ENCODE results near the gene MAP6D1. TPM values are rescaled to one million over a fixed set of nuclear protein-coding genes. Genes with fewer than 3 reads are reported as not detected.

MAP6D1 gene
- total RNA-seq, 2 donors from 2014 or later: 0.98 TPM; not detected in 1

DNA sequence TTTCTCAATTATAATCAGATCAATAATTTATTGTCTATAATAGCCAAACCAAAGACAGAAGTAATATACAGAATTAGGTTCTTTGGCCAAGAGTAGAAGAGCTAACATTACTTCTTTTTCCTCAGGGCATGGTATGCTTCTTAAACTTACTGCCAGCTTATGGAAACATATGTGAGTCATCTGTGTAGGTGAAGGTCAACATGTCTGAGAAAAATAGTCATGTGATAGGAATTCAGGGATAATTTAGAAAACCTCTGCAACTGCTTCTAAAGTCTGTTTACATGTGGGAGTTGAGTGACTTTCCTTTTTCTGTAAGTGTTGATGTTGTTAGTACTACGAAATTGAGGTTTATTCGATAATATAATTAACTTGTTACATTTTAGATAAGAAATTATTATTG lies 19.2 kb upstream of the MAP6D1 start:
- DNase-seq: no peak
- no peak overlapping the region for H3K9ac ChIP-seq (ENCODE audit: low read depth in 2 of 2, low read length in 2 of 2)
- intact Hi-C loops (cut with DNase I): no loop called here
- H3K4me3 ChIP-seq: no peak overlapping the region
- no peak overlapping the region for H3K27ac ChIP-seq
- TF ChIP-seq CTCF (IDR thresholded peaks at IDR 0.05): no peak
- H3K9me3 ChIP-seq: no peaks in the 10 kb centered on the region
- H3K4me1 ChIP-seq: no peaks in the 10 kb centered on the region
- H3K36me3 ChIP-seq: peaks cover 16% of the 10 kb centered on the region
- H3K27me3 ChIP-seq: no peaks in the 10 kb centered on the region

GRCh38 chr3:183839751-183840150 lies 14.4 kb upstream of the MAP6D1 start:
- Histone ChIP-seq H3K9ac (ENCODE audit: low read depth in 2 of 2, low read length in 2 of 2) (no peak overlapping the region), H3K4me3 (no peak overlapping the region), H3K27ac (no peak overlapping the region), H3K36me3 (peaks cover 14% of the 10 kb centered on the region), H3K4me1 (no peaks in the 10 kb centered on the region), H3K9me3 (no peaks in the 10 kb centered on the region), H3K27me3 (no peaks in the 10 kb centered on the region)
- intact Hi-C loops (cut with DNase I): no loop called here
- TF ChIP-seq CTCF (IDR thresholded peaks at IDR 0.05): no peak
- DNase-seq: no peak

- Histone ChIP-seq H3K9ac (ENCODE audit: low read depth in 2 of 2, low read length in 2 of 2) (no peak overlapping the region), H3K4me1 (no peaks in the 10 kb centered on the region), H3K4me3 (no peak overlapping the region), H3K9me3 (no peaks in the 10 kb centered on the region), H3K27me3 (no peaks in the 10 kb centered on the region), H3K27ac (no peak overlapping the region), H3K36me3 (peaks cover 18% of the 10 kb centered on the region)
- DNase-seq: no peak
- intact Hi-C loops (cut with DNase I): no loop called here
- no peak for TF ChIP-seq CTCF (IDR thresholded peaks at IDR 0.05)
Measured at GRCh38 chr3:183837894-183838293, 12.5 kb upstream of the MAP6D1 start.

GRCh38 chr3:183837390-183837789 lies 12.0 kb upstream of the MAP6D1 start:
- Histone ChIP-seq H3K27me3 (no peaks in the 10 kb centered on the region), H3K4me1 (no peaks in the 10 kb centered on the region), H3K36me3 (peaks cover 18% of the 10 kb centered on the region), H3K9me3 (no peaks in the 10 kb centered on the region), H3K27ac (no peak overlapping the region), H3K9ac (ENCODE audit: low read depth in 2 of 2, low read length in 2 of 2) (no peak overlapping the region), H3K4me3 (no peak overlapping the region)
- intact Hi-C loops (cut with DNase I): no loop called here
- no peak for TF ChIP-seq CTCF (IDR thresholded peaks at IDR 0.05)
- DNase-seq: no peak

- DNase-seq: no peak
- Histone ChIP-seq H3K27me3 (no peaks in the 10 kb centered on the region), H3K9me3 (no peaks in the 10 kb centered on the region), H3K36me3 (peaks cover 5% of the 10 kb centered on the region), H3K9ac (ENCODE audit: low read depth in 2 of 2, low read length in 2 of 2) (no peak overlapping the region), H3K4me1 (no peaks in the 10 kb centered on the region), H3K4me3 (no peak overlapping the region), H3K27ac (no peak overlapping the region)
- no peak for TF ChIP-seq CTCF (IDR thresholded peaks at IDR 0.05)
- intact Hi-C loops (cut with DNase I): no loop called here
Measured at GRCh38 chr3:183833516-183833915, 8.1 kb upstream of the MAP6D1 start.

- Histone ChIP-seq H3K4me3 (no peak overlapping the region), H3K9ac (ENCODE audit: low read depth in 2 of 2, low read length in 2 of 2) (no peak overlapping the region), H3K27ac (no peak overlapping the region), H3K27me3 (no peaks in the 10 kb centered on the region), H3K4me1 (no peaks in the 10 kb centered on the region), H3K36me3 (peaks cover 5% of the 10 kb centered on the region), H3K9me3 (no peaks in the 10 kb centered on the region)
- intact Hi-C loops (cut with DNase I): no loop called here
- no peak for TF ChIP-seq CTCF (IDR thresholded peaks at IDR 0.05)
- no peak for DNase-seq
Measured at GRCh38 chr3:183830187-183830586, 4.8 kb upstream of the MAP6D1 start.

Data from colonic mucosa (tissue), 4 donors.